GM19099 (cell line): ENCODE data around the gene HHIPL2.

Experiments
- POLR2A ChIP-seq: IDR thresholded peaks from 3 replicates; pipeline ENCODE4 v1.6.1; 2011; ENCODE audit warnings: low read depth; ENCODE audit not compliant: insufficient read length; ENCODE audit errors: extremely low read depth

The HHIPL2 gene

DNA sequence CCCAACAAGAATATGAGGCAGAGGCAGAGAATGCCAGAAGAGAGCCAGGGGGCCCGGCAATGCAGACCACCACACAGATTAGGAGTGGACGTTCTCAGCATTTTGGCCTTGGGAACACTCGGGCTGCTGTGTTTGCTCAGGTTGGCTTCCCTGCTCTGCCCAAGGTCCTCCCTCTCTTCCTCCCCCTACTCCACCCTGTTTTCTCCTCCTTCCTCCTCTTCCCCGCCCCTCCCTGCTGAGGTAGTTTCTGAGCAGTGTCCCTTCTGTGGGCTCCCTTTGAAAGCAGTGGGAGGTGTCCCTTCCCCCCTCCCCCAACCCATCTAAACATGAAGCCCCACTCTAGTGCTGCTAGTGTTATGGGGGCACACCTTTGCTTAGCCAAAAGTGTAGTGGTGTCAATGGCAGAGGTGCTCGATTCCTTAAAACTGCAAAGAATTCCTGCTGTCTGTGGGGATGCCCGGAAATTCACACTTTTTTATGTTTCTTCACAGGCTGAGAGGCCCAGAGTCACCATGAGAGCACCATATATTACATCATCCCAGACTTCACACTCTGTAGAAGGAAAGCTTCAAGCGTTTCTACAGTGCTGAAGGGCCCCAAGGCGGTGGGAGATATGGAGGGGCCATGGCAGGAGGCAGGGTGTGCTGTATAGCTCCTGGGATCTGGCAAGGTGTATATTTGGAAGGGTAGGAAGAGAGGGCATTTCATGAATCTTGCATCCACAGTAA, at the start of gene HHIPL2:
Gene HHIPL2 (minus strand): TSS at position 161 of the 728 bp plus-strand sequence. CDS start 60 bp downstream, at position 101.
- TF ChIP-seq POLR2A: no peak

DNA sequence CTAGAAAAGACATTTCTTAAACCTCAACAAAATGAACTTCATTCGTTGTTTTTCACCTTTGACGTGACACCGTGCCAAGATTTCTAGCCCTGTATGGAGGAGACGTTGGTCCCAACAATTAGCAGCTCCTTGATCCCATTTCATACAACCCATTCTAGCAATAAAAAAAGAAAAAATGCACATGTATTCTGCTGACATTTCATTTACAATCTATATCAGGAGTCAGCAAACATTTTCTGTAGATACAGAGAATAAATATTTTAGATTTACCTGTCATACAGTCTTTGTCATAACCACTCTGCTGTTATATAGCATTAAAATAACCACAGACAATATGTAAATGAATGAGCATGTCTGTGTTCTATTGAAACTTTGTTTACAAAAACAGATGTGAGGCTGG, 48.8 kb upstream of the HHIPL2 start:
- no peak for TF ChIP-seq POLR2A

- TF ChIP-seq POLR2A: no peak
These were observed 46.9 kb upstream of the HHIPL2 start for GRCh38 chr1:222594789-222595188.

- TF ChIP-seq POLR2A: no peak
These were observed 44.3 kb upstream of the HHIPL2 start for GRCh38 chr1:222592171-222592570.

DNA sequence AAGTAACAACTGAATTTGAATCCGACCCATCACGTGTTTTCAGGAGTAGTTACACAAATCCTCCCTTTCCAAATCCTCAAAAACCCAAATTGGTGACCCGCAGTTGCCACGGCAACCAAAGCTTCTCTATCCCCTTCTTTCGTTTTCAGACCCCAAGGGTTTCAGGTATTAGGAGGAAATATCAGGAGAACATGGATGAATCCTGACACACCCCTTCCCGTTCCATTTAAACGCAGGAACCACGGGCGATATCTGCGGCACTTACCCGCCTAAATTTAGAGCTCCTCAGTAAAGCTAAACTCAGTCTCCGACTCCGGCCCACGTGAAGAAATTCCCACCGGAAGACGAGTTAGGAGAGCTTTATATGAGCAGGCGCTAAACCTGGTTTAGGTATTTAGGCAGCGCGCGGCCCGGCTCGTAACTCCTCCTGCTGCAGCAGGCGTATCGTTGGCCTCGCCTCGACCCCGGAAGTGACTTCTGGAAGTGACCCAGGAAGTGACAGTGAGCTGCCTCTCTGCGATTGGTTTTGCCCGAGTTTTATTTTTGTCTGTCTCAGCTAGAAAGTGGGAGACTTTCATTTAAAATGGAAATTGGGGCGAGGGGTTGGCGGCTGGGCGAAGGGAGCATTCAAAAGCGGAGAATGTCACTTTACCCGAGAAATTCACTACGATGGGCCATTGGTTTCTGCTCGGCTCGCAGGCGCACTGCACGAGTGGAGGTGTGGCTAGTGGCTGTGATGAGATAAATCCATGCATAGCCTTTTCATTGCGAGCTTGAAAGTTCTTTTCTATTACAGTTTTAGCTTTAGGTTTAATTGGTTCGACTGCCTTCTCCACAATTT, 41.8 kb upstream of the HHIPL2 start, which contains the start of gene TAF1A:
Gene TAF1A (minus strand): TSS at position 472 of the 841 bp plus-strand sequence.
- TF ChIP-seq POLR2A: peak; percentile 75

DNA sequence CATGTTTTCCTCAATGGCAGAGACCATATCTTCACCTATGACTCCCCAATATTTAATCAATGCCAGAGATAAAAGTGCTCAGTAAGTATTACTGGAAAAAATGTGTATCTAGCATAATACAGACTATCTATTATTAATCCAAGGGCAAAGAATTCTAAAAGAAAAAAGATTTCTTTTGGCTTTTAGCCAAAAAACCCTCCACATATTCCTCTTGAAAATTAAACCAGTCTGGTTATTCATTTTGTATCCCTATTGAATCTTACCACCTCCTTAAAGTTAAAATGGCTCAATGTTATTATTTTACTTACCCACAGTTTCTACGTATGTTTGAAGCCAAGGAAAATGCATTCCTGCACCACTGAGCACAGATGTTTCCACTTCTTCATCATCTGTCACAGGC, 40.2 kb upstream of the HHIPL2 start:
- no peak for TF ChIP-seq POLR2A

GRCh38 chr1:222586842-222587241, 38.9 kb upstream of the HHIPL2 start:
- no peak for TF ChIP-seq POLR2A

- no peak for TF ChIP-seq POLR2A
These were observed 35.2 kb upstream of the HHIPL2 start for GRCh38 chr1:222583079-222583478.

- no peak for TF ChIP-seq POLR2A
These were observed 34.3 kb upstream of the HHIPL2 start for GRCh38 chr1:222582099-222582774.

- no peak for TF ChIP-seq POLR2A
These were observed 31.4 kb upstream of the HHIPL2 start for GRCh38 chr1:222579316-222579715.

- TF ChIP-seq POLR2A: no peak
These were observed 22.9 kb upstream of the HHIPL2 start for GRCh38 chr1:222570837-222571236.

GRCh38 chr1:222561656-222562055, 13.8 kb upstream of the HHIPL2 start:
- no peak for TF ChIP-seq POLR2A

DNA sequence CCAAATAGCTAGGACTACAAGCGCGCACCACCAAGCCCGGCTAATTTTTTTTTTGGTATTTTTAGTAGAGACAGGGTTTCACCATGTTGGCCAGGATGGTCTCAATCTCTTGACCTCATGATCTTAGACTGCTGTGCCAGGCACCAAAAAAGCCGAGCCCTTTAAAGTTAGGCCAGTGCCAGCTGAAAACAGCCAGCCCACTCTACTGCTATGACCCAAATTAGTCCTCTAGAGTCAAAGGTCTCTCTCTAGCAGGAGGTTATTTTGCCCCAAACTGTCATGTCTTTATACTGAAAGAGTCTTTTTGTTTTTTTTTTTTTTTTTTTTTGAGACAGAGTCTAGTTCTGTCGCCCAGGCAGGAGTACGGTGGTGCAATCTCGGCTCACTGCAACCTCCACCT, 9.7 kb upstream of the HHIPL2 start:
- TF ChIP-seq POLR2A: no peak

GRCh38 chr1:222557148-222557547, 9.2 kb upstream of the HHIPL2 start:
- TF ChIP-seq POLR2A: no peak

DNA sequence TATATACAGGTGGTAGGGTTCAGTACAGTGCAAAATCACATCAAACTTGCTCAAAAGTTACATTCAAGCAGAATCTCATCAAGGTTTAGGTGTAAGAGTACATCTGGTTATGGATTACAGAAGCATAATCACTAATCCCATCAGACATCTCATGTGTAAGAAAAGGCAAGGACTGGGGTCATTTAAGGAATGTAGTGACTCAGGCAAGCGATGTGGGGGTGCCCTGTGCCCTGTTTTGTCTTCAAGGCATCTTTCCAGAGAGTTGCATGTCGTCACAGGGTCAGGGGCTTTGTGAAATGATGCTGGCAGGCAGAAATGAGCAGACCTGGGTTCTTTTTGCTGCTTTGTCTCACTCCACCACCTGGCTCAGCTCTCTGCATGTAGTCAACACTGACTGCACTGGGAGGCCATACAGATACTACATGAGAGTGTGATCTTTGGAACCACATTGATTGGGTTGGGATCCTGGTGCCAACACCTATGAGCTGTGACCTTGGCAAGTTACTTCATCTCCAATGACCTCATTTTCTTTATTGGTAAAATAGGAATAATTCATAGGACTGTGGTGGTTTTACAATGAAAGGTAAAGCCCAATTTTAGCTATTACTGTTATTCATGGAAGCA, 8.2 kb upstream of the HHIPL2 start:
- TF ChIP-seq POLR2A: no peak

GRCh38 chr1:222554177-222554576, 6.3 kb upstream of the HHIPL2 start:
- TF ChIP-seq POLR2A: no peak

DNA sequence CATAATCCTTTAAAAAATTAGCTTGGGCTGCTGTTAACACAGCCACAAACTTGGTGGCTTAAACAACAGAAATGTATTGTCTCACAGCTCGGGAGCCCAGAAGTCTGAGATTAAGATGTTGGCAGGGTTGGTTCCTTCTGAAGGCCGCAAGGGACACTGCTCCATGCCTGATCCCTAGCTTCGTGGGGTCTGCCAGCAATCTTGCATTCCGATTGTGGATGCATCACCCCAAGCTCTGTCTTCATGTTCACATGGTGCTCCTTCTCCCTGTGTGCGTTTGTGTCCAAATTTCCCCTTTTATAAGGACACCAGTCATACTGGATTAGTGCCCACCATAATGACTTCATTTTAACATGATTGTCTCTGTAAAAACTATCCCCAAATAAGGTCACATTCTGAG, 5.0 kb upstream of the HHIPL2 start:
- no peak for TF ChIP-seq POLR2A
